Measurements from ENCODE around the gene C2CD2.
A peak's percentile ranks its signal among the peaks of the same experiment; 100 is the strongest.

Gene C2CD2

DNA sequence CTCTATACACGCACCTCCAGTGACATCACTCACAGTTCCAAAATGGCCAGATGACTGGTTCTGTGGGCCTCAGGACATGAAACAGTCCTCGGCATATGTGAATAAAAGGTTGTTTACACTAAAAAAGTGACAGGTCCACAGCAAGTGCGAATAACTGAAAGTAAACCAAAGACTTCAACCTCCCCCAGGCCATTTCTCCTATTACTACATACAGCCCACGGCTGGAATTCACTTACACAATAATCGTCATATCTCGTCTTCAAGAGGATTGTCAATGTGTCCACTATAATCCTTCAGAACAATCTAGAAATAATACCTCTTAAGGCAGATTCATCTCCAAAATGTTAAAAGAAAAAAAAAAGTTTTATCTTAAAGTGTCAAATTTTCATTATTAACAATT lies 72.8 kb downstream of the C2CD2 start:
- DNase-seq: no peak

DNA sequence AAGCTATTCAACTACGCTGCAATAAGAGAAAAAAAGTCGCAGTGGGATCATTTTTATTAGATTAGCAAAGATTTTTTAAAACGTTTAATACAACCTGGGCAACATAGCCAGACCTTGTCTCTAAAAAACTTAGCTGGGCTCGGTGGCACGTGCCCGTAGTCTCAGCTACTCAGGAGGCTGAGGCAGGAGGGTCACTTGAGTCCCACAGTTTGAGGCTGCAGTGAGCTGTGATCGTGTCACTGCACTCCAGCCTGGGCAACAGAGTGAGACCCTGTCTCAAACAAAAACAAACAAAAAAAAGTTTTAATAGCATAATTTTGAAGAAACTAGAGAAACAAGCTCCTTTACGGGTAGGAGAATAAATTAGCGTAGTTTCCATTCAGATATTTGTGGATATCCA lies 73.7 kb downstream of the C2CD2 start:
- DNase-seq: no peak

DNA sequence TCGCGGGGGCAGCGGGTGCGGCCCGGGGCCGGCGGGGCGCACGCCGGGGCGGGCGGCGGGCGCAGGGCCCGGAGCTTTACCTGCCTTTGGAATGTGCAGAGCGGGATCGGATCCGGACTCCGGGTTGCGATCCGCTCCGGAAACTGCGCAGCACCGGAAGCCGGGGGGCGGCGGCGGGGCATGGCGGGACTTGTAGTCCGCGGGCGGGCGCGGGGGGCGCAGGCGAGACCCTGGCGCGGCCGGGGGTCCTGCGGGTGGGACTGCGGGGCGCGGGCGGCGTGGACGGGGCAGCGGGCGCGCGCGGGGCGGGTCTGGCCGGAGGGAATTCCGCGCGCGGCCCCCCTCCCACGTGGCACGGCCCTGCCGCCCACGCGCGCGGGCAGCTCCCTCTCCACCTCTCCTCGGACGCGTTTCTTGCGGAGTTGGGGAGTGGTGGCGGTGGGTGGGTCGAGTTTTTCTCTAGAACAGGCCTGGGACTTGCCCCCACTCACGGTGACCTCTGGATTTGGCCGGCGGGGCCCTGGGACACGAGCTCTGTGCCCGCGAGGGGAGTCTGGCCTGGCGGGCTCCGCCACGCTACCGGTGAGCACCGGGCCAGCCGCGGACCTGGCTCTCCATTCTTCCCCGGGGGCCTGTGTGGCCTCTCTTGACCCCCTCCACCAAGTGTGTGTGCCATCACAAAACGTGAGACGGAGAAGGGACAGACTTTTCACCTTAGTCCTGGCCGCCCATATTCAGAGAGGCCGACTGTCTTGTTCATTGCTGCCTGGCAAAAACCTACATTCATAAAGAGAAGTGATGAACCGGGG lies 74.4 kb downstream of the C2CD2 start, which contains the start of gene PRDM15:
TSS of gene PRDM15 (minus strand) at position 155 of the 809 bp plus-strand sequence. CDS start 18,981 bp downstream, outside the sequence.
- peak; percentile 84 for DNase-seq

DNA sequence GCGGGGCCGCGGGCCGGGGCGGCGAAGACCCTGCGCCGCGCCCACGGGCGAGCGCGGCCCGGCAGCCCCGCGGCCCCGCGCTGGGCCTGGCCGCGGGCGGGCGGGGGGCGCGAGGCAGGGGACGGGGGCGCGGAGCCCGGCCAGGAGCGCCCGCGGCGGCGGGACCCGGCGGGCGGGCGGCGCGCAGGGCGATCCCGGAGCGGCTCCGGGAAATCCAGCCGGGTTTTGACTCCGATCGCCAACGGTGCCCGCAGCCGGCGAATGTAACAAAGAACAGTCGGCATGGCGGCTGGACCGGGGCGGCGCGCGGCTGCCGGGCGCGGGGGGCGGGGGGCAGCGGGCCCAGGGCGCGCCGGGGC lies 75.0 kb downstream of the C2CD2 start:
- peak; percentile 70 for DNase-seq

- no peak for DNase-seq
Observed at GRCh38 chr21:41877901-41878830, 75.7 kb downstream of the C2CD2 start.

- no peak for DNase-seq
Observed at GRCh38 chr21:41876928-41877652, 76.7 kb downstream of the C2CD2 start.

- no peak for DNase-seq
Observed at GRCh38 chr21:41876396-41876795, 77.4 kb downstream of the C2CD2 start.

GRCh38 chr21:41875086-41875485 lies 78.7 kb downstream of the C2CD2 start:
- DNase-seq: no peak

DNA sequence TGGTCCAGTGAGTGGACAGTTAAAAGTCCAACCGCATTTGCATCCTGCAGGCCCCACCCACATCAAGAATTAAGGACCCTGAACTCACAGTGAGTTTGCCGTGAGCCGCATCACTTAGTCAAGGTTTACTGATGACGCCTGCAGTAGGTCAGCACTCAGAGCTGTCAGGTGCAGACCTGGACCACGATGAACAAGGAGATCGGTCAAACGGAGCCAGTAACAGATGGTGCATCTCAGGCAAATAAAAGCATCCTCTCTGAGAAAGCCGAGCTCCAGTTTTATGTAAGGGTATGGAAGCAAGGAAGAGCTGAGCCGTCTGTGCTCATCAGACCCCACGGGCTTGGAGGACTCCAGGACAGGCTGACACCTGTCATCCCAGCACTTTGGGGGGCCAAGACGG lies 79.2 kb downstream of the C2CD2 start:
- DNase-seq: no peak

GRCh38 chr21:41873426-41873825 lies 80.4 kb downstream of the C2CD2 start:
- DNase-seq: no peak

DNA sequence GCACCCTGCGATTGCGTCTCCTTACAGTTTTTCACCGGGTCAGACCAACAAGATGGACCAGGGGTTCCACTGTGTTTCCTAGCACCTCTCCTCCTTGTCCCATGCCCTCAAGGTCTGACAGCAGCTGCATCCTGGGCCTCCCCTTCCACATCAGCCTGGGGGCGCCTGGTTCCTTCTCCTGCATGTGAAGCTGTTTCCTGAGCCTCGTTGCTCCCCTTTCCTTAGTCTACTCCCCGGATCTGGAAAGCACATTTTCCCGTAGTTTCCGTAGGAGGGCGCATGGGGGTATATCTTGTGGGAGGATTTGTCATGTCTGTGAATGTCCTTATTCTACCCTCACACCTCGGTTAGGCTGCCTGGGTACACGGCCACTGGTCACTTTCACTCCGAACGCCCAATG lies 80.8 kb downstream of the C2CD2 start:
- DNase-seq: no peak

GRCh38 chr21:41871293-41872030 lies 82.4 kb downstream of the C2CD2 start:
- no peak for DNase-seq

DNA sequence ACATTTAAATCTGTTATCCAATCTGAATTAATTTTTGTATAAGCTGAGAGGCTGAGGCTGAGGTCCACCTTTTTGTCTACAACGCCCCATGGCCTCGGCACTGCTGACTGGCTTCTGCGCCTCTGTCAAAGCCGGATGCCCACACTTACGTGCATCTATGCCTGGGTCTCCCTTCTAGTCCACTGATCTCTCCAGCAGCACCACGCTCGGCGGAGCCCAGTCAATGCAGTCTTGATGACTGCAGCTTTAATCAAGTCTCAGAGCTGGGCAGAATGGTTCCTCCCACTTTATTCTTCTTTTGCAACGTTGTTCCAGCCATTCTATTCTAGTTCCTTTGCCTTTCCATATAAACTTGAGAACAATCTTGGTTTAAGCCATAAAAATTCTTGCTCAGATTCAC lies 84.0 kb downstream of the C2CD2 start:
- no peak for DNase-seq

DNA sequence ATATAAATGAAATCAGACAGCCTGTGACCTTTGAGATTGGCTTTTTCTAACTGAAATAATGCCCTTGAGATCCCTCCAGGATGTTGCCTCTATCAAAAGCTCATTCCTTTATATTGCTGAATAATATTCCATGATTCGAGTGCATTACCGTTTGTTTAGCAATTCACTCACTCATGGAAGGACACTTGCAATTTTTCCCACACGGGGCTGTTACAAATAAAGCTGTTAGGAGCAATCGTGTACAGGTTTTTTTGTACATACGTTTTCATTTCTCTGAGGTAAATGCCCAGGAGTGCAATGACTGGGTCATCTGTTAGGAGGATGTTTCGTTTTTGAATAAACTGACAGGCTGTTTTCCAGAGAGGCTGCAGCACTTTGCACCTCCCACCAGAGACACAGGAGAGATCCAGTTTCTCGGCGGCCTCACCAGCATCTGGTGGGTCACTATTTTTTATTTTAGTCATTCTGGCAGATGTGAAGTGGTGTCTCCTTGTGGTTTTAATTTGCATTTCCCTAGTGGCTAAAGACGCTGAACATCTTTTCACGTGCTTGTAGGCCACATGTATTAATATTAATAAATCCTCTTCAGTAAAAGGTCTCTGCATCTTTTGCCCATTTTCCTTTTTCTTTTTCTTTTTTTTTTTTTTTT lies 85.6 kb downstream of the C2CD2 start:
- DNase-seq: no peak

- DNase-seq: no peak
Observed at GRCh38 chr21:41867313-41867712, 86.5 kb downstream of the C2CD2 start.

GRCh38 chr21:41866274-41866809 lies 87.5 kb downstream of the C2CD2 start:
- DNase-seq: no peak

DNA sequence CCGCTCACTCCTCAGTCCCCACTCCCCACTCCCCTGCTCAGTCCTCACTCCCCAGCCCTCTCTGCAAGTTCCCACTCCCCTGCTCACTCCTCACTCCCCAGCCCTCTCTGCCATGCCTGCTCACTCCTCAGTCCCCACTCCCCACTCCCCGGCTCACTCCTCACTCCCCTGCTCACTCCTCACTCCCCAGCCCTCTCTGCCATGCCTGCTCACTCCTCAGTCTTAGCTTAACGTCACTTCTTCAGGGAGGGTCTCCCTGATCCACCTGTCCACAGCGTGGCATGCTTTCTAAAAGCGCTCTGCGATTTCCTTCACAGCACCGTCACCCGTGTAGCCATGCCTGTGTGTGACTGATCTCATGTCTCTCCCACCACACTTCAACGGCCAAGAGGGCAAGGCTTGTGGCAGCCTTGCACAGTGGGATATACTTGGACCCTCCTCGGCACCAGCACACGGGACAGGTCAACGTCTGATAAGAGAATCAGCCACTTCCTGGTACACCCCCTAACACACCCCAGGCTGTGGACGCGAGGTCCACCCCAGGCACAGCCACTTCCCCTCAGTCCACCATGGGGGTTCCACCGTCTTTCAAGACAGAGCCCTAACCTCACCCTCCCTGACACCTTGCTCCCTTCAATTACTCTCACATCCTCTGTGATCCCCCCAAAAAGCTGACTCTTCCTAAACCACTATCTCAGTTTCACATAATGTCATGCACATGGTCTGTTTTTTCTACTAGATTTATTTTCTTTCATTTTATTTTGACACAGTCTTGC lies 88.6 kb downstream of the C2CD2 start:
- DNase-seq: no peak

DNA sequence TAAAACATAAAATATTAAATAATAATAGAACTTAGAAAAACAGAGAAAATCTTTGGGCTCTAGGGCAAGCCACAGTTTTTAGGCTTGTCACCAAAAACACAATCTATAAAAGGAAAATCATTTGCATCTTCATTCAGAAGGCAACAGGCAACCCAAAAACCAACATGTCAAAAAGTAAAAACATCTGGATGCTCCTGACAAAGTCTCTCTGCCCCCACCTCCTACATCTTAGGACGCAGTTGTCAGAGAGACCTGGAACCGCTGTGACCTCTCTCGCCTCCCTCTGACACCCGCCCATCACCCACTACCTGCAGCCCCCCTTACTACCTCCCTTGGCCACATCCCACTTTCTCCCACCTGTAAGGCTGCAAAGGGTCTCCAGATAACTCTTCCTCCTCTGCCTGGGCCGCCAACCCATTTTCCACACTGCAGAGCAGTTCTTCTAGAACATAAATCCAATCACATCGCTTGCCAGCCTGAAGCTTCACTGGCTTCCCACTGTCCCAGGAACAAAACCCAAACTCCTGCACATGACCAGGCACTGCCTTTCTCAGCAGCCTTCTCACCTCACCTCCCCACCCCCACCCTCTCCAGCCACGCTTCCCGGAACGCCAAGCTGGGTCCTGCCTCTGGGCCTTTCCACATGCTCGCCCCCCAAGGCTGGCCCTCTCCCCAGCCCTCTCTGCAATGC lies 89.4 kb downstream of the C2CD2 start:
- DNase-seq: no peak

- DNase-seq: no peak
Observed at GRCh38 chr21:41863439-41863740, 90.4 kb downstream of the C2CD2 start.

DNA sequence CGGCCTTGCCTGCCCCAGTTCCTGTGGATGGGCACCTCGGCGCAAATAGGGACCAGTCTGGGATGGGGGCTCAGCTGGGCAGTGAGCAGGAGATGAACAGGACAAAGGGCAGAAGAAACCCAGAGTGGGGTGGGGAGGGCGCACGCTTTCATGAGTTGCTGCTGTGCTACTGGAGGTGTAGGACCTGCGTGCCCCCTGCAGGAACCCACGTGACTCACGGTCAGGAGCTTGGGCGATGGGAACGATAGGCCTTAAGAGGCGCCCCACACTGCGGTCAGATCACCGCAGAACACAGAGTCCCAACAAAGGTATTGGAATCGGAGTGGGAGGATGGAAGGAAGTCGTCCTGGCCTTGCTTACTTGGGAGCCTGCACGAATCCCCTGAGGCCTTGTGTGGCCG lies 91.8 kb downstream of the C2CD2 start:
- DNase-seq: no peak

All from activated CD4-positive, CD25-positive, alpha-beta regulatory T cell treated with anti-CD3 and anti-CD28 coated beads, Interleukin-2, amount 50 U/mL, for 72 hours (primary cell).